Ishikawa (cell line): ENCODE results near the gene MCCD1.

Experiments used
- CEBPB ChIP-seq: IDR thresholded peaks from 2 replicates; pipeline ENCODE4 v1.6.1; 2012
- CREB1 ChIP-seq: IDR thresholded peaks from 2 replicates; pipeline ENCODE4 v1.6.1; 2012; ENCODE audit warnings: low read depth
- EGR1 ChIP-seq: IDR thresholded peaks from 2 replicates; pipeline ENCODE4 v1.6.1; 2012
- EP300 ChIP-seq: IDR thresholded peaks from 2 replicates; pipeline ENCODE4 v1.6.1; 2012; ENCODE audit warnings: borderline replicate concordance
- FOXM1 ChIP-seq: IDR thresholded peaks from 2 replicates; pipeline ENCODE4 v1.6.1; 2012; ENCODE audit warnings: low read depth, borderline replicate concordance
- MAX ChIP-seq: IDR thresholded peaks from 2 replicates; pipeline ENCODE4 v1.6.1; 2012
- NFIC ChIP-seq: IDR thresholded peaks from 2 replicates; pipeline ENCODE4 v1.6.1; 2012
- RAD21 ChIP-seq: IDR thresholded peaks from 2 replicates; pipeline ENCODE4 v1.6.1; 2012; ENCODE audit warnings: low read depth
- TAF1 ChIP-seq: IDR thresholded peaks from 2 replicates; pipeline ENCODE4 v1.6.1; 2012; ENCODE audit warnings: low read depth, mild to moderate bottlenecking
- TEAD4 ChIP-seq: IDR thresholded peaks from 2 replicates; pipeline ENCODE4 v1.6.1; 2012
- YY1 ChIP-seq: IDR thresholded peaks from 2 replicates; pipeline ENCODE4 v1.6.1; 2012; ENCODE audit warnings: low read depth
- ZBTB7A ChIP-seq: IDR thresholded peaks from 2 replicates; pipeline ENCODE4 v1.6.1; 2012; ENCODE audit warnings: low read depth
- TF ChIP-seq, protein P1 (sequence below): IDR thresholded peaks from 2 replicates; pipeline ENCODE4 v1.6.1; 2012; ENCODE audit warnings: low read depth, mild to moderate bottlenecking
- TF ChIP-seq, protein P2 (sequence below): IDR thresholded peaks from 2 replicates; pipeline ENCODE4 v1.6.1; 2012

GRCh38 chr6:31567531-31568370 is 39.0 kb downstream of the MCCD1 start:
- no peak for TF ChIP-seq YY1
- no peak for TF ChIP-seq EP300
- TF ChIP-seq MAX: no peak
- no peak for TF ChIP-seq CEBPB
- TF ChIP-seq, protein P1, sequence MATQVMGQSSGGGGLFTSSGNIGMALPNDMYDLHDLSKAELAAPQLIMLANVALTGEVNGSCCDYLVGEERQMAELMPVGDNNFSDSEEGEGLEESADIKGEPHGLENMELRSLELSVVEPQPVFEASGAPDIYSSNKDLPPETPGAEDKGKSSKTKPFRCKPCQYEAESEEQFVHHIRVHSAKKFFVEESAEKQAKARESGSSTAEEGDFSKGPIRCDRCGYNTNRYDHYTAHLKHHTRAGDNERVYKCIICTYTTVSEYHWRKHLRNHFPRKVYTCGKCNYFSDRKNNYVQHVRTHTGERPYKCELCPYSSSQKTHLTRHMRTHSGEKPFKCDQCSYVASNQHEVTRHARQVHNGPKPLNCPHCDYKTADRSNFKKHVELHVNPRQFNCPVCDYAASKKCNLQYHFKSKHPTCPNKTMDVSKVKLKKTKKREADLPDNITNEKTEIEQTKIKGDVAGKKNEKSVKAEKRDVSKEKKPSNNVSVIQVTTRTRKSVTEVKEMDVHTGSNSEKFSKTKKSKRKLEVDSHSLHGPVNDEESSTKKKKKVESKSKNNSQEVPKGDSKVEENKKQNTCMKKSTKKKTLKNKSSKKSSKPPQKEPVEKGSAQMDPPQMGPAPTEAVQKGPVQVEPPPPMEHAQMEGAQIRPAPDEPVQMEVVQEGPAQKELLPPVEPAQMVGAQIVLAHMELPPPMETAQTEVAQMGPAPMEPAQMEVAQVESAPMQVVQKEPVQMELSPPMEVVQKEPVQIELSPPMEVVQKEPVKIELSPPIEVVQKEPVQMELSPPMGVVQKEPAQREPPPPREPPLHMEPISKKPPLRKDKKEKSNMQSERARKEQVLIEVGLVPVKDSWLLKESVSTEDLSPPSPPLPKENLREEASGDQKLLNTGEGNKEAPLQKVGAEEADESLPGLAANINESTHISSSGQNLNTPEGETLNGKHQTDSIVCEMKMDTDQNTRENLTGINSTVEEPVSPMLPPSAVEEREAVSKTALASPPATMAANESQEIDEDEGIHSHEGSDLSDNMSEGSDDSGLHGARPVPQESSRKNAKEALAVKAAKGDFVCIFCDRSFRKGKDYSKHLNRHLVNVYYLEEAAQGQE: no peak
- no peak for TF ChIP-seq ZBTB7A
- TF ChIP-seq, protein P2, sequence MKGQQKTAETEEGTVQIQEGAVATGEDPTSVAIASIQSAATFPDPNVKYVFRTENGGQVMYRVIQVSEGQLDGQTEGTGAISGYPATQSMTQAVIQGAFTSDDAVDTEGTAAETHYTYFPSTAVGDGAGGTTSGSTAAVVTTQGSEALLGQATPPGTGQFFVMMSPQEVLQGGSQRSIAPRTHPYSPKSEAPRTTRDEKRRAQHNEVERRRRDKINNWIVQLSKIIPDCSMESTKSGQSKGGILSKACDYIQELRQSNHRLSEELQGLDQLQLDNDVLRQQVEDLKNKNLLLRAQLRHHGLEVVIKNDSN: no peak
- TF ChIP-seq TAF1: no peak
- TF ChIP-seq EGR1: no peak
- no peak for TF ChIP-seq NFIC
- no peak for TF ChIP-seq CREB1
- no peak for TF ChIP-seq FOXM1
- no peak for TF ChIP-seq TEAD4
- no peak for TF ChIP-seq RAD21
